ENCODE measurements around the gene AGBL1.

AGBL1 gene

DNA sequence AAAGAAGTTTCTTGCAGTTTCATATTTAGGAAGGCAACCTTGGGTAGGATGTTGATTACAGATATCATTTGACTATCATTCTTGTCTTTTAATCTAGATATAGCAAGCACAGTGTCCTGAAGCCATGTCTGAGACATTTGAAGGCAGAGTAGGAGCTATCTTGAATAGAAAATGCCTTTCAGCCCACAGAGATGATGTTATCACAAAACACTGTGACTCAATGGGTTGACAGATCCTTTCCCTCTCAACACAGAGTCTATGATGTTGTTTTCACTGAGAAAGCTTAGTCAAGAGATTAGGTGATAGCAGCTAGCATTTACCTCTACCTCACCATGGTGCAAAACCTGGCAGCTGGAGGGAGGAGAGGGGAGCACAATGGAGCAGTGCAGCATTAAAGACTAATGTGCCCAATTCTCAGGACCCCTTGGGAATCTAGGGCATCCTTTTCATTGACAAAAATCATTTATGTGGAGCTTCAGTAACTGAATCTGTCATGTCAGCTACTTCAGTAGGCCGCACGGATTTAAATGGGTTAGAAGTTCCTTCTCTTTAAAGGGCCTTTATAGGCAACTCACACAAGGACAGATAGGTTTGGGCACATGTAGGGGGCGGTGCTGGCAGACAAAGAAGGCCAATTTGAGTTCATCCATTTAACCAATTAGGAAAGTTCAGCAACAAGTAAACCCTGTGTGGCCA is 121.8 kb downstream of the AGBL1 start:
- DNase-seq (ENCODE audit: low read depth in 2 of 2): no peak
- TF ChIP-seq, protein P1, sequence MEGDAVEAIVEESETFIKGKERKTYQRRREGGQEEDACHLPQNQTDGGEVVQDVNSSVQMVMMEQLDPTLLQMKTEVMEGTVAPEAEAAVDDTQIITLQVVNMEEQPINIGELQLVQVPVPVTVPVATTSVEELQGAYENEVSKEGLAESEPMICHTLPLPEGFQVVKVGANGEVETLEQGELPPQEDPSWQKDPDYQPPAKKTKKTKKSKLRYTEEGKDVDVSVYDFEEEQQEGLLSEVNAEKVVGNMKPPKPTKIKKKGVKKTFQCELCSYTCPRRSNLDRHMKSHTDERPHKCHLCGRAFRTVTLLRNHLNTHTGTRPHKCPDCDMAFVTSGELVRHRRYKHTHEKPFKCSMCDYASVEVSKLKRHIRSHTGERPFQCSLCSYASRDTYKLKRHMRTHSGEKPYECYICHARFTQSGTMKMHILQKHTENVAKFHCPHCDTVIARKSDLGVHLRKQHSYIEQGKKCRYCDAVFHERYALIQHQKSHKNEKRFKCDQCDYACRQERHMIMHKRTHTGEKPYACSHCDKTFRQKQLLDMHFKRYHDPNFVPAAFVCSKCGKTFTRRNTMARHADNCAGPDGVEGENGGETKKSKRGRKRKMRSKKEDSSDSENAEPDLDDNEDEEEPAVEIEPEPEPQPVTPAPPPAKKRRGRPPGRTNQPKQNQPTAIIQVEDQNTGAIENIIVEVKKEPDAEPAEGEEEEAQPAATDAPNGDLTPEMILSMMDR (IDR thresholded peaks at IDR 0.05; ENCODE audit: low read depth, low read length): no peak
- no peak overlapping the region for H3K4me3 ChIP-seq (replicated peaks in 1 of 2; ENCODE audit: low read depth in 2 of 2, low read length in 2 of 2)

DNA sequence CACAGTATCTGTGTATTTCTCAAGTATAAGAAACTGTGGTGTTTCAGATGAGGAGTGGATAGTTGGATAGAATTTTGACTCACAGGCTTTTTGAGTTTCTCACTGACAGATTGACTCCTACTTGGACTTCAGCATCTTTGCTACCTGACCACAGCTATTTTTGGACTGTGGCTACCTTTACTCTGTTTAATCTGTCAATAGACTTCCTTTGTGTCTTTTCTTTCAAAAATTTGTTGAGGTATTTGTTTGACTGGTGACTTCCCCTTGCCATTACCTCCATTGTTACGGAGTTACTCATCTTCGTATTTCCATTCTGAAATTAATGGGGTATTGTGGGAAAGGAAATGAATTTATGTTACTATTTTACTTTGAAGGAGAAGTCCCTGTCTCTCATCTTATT is 123.8 kb downstream of the AGBL1 start:
- TF ChIP-seq, protein P1 (IDR thresholded peaks at IDR 0.05; ENCODE audit: low read depth, low read length): no peak
- no peak for DNase-seq (ENCODE audit: low read depth in 2 of 2)
- no peak overlapping the region for H3K4me3 ChIP-seq (replicated peaks in 1 of 2; ENCODE audit: low read depth in 2 of 2, low read length in 2 of 2)

DNA sequence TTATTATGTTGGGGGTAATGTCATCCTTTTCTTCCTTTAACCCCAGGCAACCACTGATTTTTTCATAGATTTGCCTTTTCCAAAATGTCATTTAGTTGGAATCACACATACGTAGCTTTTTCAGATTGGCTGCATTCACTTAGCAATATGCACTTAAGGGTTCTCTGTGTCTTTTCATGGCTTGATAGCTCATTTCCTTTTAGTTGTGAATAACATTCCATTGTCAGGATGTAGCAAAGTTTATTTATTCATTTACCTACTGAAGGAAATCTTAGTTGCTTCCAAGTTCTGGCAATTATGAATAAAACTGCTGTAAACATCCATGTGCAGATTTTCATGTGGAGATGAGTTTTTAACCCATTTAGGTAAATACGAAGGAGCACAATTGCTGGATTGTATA is 125.4 kb downstream of the AGBL1 start:
- TF ChIP-seq, protein P1 (IDR thresholded peaks at IDR 0.05; ENCODE audit: low read depth, low read length): no peak
- DNase-seq (ENCODE audit: low read depth in 2 of 2): no peak

DNA sequence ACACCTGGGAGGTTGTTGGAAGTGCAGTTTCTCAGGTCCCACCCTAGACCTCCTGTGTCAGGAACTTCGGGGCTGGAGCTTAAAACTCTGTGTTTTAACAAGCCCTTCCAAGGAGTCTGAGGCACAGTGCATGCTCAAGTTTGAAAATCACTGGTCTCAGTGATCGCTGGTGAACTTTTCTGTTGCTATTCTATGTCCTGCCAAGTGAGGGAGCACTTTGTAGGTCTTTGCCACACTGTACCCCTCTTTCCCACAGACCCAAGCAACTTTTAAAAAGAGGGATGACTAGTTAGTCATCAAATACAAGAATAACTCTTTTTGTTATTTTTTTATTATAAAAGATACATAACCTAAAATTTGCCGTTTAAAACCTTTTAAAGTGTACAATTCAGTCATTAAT is 133.7 kb downstream of the AGBL1 start:
- TF ChIP-seq, protein P1 (IDR thresholded peaks at IDR 0.05; ENCODE audit: low read depth, low read length): no peak
- DNase-seq (ENCODE audit: low read depth in 2 of 2): no peak
- no peak overlapping the region for H3K4me3 ChIP-seq (replicated peaks in 1 of 2; ENCODE audit: low read depth in 2 of 2, low read length in 2 of 2)

More for the DNA sequence above, 125.4 kb downstream of the AGBL1 start:
- no peak overlapping the region for H3K4me3 ChIP-seq (replicated peaks in 1 of 2; ENCODE audit: low read depth in 2 of 2, low read length in 2 of 2)

DNA sequence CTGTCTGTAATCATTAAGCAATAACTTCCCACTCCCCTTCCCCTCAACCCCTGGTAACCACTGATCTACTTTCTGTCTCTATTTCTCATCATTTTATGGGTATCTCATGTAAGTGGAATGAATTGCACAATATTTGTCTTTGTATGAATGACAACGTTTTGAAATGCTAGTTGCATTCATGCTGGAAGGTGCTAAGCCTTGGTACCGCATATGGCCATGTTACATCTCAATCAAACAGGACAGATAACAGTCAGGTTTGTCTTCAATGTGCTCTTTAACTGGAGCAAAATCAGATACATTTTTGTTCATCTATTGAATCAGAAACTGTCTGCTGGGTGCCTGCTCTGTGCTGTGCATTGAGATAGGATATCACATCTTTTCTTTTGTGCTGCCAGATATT is 134.2 kb downstream of the AGBL1 start:
- DNase-seq (ENCODE audit: low read depth in 2 of 2): no peak
- no peak overlapping the region for H3K4me3 ChIP-seq (replicated peaks in 1 of 2; ENCODE audit: low read depth in 2 of 2, low read length in 2 of 2)
- TF ChIP-seq, protein P1 (IDR thresholded peaks at IDR 0.05; ENCODE audit: low read depth, low read length): no peak

DNA sequence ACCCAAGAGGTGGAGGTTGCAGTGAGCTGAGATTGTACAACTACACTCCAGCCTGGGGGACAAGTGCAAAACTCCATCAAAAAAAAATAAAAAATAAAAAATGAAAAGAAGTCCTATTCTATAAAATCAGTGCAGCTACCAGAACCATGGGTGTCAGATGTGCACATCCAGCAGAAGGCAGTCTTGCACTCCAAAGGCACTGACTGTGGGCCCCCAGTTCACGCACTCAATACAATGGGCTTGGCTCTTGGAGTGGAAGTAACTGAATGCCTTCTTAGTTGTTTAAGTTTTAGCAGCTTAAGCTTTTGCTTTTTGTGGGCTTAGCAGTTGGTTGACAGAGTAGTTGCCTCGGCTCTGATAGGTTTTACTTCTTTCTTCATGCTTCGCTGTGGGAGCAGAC is 141.4 kb downstream of the AGBL1 start:
- TF ChIP-seq, protein P1 (IDR thresholded peaks at IDR 0.05; ENCODE audit: low read depth, low read length): no peak
- no peak for DNase-seq (ENCODE audit: low read depth in 2 of 2)

DNA sequence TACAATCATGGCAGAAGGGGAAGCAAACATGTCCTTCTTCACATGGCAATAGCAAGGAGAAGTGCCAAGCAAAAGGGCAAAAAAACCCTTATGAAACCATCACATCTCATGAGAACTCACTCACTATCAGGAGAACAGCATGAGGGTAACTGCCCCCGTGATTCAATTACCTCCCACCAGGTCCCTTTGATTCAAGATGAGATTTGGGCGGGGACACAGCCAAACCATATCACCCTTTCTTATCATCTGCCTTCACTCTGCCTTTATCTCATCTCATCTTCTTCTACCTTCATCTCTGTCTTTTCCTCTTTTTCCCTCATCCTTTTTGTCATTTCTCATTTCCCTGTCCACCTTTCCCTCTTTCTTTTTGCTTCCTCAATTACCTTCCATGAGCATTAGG is 149.6 kb downstream of the AGBL1 start:
- TF ChIP-seq, protein P1 (IDR thresholded peaks at IDR 0.05; ENCODE audit: low read depth, low read length): no peak
- no peak overlapping the region for H3K4me3 ChIP-seq (replicated peaks in 1 of 2; ENCODE audit: low read depth in 2 of 2, low read length in 2 of 2)

More for the DNA sequence above, 141.4 kb downstream of the AGBL1 start:
- no peak overlapping the region for H3K4me3 ChIP-seq (replicated peaks in 1 of 2; ENCODE audit: low read depth in 2 of 2, low read length in 2 of 2)

More for the DNA sequence above, 149.6 kb downstream of the AGBL1 start:
- no peak for DNase-seq (ENCODE audit: low read depth in 2 of 2)
